Skin of body (tissue), 2 donors: Measurements from ENCODE around the gene SERPINE2. TPM values are rescaled to one million over a fixed set of nuclear protein-coding genes. Genes with fewer than 3 reads are reported as not detected.
"Not testable (repeated sequence)": the region's sequence is repeated elsewhere in the genome, so short reads cannot be mapped to it uniquely, and the experiment has no call there.

Experiments used
- DNase-seq: peaks from one replicate; lab custom pipeline; 2025; lab: John Stamatoyannopoulos, UW
- total RNA-seq: library from RNA; depleted of rRNA; stranded (reverse); fragments of >200 nt; gene quantifications from one replicate; pipeline ENCODE4 v1.2.3, GENCODE V29; 2014

The SERPINE2 gene
- total RNA-seq, 1 donor from 2014 or later: 32.9 TPM

DNA sequence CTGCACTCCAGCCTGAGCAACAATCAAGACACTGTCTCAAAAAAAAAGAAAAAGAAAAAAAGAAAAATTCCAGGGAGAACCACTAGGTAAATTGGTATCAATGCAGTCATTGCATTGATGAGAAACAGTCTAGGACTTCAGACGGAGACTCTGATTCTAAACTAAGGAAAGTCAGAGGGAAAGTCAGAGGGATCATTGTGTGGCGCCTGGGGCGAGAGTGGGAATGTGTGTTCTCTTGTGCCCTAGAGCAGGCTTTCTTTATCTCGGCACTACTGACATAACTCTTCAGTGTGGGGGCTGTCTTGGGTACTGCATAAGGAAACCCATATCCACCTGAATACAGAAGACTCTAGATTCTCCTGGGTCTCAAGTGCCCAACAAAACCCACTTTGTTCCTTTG is 24.8 kb downstream of the SERPINE2 start:
- no peak for DNase-seq

DNA sequence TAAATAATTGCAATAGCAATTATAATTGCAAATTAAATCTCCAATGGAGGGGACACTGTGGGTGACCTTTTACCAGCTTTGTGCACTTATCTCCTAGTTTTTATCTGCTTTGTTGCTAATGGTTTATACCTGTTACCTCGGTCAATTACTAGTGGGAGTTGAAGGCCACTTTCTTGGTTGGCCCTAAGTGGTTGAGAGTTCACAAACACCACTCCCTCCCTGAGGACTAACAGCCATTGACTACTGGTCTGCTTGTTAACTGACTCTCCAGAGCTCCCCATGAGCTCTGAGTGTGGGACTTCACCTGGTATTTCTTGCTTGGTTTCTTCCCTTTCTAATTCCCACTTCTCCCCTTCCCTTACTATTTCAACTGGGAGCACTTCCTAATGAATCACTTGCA is 27.2 kb downstream of the SERPINE2 start:
- no peak for DNase-seq

DNA sequence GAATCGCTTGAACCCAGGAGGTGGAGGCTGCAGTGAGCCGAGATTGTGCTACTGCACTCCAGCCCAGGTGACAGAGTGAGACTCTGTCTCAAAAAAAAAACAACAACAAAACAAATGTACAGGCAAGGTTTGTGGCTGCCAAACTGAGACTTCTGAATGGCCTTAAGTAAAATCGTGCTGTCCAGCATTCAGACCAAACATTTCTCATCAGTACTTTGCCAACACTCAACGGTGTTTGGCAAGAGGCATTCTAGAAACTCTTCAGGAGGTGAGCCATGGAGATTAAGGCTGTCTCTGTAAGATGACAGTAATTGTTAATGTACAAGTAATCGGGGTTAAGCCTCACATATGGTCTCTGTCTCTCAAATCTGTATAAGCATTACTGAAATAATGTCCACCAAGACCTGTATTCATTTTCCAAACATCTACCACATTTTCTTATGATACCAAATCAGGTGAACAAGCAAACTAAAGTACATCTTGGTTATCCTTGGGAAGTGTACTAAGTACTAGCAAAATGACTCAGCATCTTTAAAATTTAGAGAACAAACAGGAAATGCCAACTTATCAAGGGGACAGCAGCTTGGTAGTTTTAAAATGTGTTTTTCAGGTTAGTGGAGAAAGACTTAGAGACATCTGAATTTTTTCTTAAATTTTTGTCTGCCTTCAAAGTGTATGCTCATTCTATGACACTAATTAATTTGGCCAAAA is 29.3 kb downstream of the SERPINE2 start:
- DNase-seq: no peak

DNA sequence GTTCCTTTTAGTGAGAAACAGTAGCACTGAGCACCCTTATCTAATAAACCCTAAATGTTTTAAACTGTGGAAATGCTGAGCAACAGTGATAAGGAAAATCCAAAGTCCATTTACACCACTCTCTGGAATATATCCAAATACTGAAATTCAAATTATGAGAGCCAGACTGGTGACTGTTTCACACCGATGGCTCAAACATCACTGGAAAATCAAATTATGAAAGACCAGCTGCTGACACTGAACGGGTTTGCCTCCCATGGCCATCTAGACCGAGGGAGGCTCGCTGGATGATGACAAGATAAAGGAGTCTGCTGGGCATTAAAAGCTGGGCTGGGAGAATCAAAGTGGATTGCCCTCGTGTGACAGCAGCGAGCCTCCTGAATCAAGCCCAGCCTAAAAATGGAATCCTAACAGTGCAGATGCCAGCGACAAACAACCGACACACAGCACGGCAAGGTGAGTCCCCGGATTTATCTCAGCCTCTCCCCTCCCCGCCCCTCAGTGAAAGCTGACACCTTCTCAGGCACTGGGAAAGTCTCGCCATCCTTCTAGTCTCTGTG is 30.3 kb downstream of the SERPINE2 start:
- DNase-seq: no peak

DNA sequence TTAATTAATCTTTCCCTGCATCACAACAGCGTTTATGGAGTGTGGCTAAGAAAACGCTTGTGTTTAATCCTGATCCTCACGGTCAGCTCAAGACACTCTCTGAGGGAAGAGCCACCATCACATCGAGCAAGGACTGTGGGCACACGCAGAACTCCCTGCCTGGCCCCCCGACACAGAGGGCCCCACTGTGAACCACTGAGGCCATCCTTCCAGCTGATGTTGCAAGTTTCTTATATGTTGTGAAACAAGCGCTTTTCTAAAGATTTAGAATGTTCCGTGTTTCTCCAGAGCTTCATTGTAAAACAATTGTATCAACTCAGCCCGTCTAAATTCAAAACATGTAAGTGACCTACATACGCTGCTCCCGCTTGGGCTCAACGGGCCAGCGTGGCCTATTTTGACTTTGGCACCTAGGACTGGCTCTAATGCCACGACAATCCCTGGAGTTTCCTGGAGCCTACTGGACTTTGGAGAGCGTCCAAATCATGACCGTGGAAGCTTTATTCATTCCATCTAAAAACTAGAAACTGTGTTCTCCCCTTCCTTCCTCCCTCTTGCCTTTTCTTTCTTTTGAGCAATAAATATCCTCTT is 34.9 kb downstream of the SERPINE2 start:
- no peak for DNase-seq

DNA sequence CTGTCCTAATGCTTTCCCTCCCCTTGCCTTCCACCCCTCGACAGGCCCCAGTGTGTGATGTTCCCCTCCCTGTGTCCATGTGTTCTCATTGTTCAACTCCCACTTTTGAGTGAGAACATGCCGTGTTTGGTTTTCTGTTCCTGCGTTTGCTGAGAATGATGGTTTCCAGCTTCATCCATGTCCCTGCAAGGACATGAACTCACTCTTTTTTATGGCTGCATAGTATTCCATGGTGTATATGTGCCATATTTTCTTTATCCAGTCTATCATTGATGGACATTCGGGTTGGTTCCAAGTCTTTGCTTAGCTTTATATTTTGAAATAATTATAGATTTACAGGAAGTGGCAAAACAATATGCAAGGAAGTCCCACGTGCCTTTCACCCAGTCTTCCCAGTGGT is 38.4 kb downstream of the SERPINE2 start:
- DNase-seq: not testable (repeated sequence)

DNA sequence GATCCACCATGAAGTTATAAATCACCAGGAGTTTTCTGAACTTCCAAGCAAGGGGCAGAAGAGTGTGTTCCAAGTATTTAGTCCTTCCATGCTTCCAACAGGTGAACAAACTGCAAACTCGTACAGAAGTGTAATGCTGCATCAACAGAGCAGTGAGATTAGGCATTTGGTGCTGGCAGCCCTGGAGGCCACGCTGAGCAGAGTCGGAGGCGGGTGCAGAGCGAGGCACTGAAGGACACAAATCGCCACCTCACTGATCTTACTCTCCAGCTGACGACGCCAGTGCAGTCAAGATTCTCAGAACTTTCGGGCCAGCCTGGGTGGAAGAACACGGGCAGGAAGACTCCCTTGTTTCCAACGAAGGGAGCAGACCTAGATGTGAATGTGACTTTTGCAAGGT is 39.2 kb downstream of the SERPINE2 start:
- no peak for DNase-seq

DNA sequence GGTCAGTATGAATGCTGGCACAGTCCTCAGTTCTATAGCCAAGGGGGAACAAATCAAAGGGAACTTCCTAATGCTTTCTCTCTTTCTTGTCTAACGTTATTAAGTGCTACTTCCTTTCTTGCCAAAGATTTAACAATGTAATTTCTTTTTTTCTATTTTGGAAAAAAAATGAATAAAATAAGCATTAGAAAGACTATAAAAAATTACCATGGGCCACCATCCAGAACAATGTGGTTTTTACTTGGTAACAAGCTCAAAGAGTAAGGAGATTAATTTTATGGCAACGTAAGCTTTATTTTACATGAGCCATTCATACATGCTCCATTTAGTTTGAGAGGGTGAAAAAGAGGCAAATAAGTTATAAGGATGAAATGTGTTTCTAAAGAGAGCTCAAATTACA is 40.1 kb downstream of the SERPINE2 start:
- no peak for DNase-seq

DNA sequence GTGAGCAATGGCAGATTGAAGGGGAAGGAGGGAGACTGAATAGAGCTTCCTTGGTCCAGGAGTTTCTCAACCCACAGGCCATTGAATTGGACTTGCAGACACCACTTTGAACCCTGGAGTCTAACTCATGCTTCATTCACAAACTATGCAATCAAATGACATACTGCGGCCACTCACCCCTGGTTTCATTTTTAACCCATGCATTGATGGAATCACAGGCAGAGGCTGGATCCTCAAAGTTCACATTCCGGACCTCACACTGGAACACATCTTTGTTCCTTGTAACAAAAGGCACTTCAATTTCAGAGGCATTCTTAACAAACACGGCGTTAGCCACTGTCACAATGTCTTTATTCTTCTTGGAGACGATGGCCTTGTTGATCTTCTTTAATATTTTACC is 41.1 kb downstream of the SERPINE2 start:
- DNase-seq: no peak

DNA sequence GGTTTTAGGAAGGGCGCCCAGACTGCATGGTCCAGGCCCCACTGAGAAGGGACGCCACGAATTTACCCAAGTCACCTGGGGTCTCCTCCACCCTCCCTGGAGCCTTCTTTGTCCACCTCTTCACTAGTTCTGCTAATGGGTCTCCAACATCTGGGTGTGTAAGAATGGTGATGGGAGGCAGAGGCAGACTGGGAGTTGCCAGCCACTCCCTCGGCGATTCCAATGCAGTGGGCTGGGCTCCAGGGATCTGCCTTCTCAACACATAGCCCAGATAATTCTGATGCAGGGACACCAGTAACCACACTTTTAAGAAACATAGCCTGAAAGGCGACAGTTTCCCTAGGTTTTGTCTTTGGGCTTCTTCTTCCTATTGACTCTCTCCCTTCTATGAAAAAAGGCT is 42.7 kb downstream of the SERPINE2 start:
- DNase-seq: no peak

DNA sequence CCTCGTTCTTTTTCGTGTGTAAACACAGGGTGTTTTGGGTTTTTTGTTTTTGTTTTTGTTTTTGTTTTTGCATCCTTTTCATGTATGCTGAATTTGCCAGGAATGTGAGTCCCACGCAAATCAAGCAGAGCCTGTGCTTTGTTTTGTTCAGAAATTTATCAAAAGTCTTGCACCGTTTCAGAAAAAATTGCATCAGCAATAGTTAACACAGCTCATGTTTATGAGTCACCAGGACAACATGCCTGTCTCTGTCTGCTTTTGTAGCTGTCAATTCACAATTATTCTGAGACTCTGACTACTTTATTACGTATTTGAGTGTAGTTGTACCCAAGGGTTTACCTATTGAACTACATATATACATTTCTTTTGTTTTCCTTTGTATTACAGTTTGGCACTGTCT is 43.5 kb downstream of the SERPINE2 start:
- DNase-seq: no peak

DNA sequence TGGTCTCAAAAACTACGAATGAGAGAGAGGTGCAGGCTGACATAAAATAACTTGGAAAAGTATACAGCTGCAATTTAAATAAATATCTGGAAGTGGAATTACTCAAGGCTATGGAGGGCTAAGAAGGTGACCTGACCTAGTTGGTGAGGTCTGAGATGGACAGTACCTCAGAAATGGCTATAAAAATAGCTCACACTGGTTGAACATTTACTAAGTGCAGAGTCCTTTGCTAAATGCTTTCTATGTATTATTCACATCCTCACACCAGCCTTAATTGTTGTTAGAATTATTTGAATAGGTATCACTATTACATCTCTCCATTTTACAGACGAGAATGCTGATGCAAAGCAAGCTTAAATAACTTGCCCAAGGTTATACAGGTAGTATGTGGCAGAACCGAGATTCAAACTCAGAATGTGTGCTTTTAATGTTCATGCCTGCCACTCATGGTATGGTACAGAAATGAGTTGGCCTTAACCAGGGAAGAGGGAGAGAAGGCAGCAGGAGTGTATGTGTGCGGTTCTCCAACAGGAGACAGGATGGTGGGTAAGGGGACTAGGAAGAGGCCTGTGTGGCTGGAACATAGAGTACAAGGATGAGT is 44.4 kb downstream of the SERPINE2 start:
- DNase-seq: no peak

DNA sequence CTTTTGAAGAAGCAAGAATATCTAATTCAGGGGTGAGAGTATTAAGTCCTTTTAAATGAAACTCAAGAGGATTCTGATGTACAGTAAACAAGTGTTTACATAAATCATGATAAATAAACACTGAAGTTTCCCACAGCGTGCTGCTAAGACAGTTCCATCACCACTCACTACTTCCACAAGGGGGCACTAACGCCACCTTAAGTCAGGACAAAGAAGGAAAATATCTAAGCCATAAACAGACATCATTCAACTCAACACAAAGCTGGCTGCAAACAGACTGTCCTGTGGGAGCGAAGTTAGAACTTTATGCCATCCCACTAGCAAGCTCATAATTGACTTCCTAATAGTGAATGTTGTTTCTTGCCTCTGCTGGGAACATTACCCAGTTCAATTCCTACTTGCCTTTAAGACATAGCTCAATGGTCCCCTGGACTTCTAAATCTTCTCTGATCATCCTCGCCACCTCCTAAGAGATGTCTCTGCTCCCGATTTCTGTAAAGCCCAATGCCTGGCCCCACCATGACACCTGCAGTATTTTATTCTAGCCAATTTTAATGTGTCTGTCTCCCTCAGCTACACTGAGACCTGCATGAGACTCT is 45.4 kb downstream of the SERPINE2 start:
- peak; percentile 93 for DNase-seq

DNA sequence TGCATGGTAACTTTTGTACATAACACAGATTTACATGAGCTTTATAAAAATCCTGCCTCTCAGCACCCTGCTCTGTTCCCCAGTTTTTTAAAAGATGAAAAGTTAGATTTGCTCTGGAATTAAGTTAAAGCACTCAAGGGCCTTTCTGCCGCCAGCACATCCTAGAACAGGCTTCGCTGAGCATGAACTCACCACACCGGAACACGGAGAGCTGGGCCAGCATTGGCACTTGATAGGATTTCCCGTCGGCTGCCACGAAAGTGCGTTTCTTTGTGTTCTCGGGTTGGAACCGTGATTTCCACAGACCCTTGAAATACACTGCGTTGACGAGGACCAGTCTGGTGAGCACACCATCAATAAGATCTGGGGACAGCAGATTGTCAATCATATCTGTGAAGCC is 47.5 kb downstream of the SERPINE2 start:
- no peak for DNase-seq

DNA sequence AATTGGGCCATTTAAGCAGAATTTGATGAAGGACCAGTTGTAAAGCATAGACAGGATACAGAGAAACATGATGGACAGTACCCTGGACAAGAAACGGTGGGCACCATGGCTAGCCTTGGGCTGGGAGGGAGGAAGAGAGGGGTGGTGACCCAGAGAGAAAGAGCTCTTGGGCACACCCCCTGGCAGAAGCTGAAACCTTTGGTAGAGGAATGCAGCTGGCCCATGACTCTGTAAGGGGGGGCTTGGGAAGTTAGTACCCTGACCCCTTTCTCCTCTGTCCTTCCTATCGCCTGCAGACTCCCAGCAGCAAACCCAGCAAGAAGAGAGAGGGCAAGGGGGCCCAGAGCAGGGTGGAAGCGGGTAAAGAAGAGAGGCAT is 49.2 kb downstream of the SERPINE2 start:
- no peak for DNase-seq

DNA sequence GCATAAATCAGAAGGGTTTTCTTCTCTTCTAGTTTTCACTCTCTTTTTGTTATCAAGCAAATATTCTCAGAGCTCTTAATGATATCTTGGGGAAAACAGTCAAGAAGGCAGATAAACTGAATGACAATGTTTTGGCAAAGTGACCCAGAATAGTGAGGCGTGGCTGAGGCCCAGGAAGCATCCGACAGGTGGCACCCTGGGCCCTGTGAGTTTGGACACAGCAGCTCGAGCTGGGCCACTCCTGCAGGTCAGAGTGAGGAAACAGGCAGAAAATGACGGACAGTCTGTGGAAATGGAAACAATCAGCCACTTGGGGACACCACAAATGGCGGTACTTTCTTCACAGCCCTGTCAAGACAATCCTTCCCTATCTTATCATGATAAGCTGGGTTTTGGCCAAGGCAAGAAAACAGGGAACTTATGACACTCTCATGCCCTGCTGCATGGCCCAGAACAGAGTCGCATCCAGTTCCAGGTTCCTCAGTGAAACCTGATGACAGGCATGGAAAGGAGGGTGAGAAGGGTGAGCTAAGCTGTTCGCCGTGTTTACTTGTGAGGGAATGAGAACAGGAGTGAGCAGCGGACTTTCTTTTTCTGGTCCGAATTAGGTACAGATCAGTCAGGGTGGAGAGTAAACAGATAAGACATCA is 49.8 kb downstream of the SERPINE2 start:
- no peak for DNase-seq

DNA sequence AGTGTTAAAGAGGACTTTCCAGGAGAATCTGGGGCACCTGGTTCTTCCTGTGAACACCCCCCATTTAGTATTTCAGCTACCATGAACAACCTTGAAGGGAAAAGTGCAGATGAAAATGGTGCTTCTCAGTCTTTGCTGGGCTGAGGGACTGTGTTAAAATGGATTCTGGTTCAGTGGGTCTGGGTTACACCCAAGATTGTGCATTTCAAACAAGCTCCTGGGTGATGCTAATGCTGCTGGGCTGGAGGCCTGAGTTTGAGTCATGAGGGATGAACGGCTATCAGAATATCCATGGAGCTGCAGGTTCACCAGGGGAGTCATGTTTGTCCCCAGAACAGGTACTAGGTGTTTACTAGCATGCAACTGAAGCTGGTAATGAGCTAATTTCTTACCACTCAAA is 57.8 kb downstream of the SERPINE2 start:
- DNase-seq: no peak

DNA sequence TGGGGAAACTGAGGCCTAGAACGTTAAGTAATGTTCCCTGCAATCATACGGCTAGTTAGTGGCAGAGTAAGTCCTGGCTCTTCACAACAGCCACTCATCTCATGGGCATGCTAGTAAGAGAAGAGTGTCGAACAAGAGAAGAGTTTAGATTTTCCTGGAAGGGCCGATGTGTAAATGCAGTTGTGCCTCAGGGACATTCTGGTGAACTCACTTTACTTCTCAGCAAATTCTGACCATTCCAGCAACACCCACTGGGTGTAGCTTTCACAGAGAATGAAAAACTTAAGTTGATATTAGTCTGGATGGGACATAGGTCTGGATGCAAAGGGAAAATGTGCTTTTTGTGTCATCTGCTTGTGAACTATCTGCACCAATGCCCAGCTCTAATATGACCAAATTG is 58.3 kb downstream of the SERPINE2 start:
- DNase-seq: no peak

DNA sequence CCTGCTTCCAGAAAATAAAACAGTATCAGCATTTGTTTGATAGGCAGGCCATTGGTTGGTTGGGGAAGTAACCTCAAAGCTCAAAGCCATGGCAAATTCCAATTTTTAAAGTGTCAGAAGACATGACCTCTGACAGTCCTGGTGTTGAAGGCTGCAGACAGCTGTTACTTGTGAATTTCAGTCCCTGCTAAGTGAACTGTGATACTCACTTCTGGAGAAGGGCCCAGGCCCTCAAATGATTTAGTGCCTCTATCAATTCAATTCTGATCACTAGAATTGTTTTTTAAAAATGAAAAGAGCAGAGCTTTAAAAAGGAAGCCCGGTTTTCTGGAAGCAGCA is 58.7 kb downstream of the SERPINE2 start:
- DNase-seq: no peak

DNA sequence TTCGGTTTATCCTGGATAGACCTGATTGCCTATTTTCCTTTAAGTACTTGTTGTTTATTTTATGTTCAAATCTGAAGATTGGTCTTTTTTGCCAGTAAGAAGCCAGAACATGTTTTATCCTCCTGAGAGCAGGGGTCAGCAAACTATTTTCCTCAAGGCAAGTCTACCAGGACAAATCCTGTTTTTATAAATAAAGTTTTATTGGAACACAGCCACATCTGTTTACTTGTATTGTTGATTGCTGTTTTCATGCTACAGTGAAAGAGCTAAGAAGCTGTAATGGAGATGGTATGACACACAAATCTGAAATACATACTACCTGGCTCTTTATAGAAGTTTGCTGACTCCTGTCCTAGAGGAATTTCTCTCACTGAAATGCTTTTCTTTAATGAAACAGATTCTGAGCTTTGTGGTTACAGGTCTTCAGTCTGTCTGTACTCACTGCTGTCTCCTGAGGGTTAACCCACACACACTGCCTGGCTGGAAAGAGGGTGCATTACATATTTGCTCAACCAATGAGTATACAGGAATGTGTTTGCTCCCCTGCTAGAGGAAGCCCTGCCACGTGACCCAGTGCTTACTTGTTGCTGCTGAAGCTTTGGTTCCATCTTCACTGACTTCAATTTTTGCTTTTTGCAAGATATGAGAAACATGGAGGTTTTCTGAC is 59.2 kb downstream of the SERPINE2 start:
- no peak for DNase-seq

DNA sequence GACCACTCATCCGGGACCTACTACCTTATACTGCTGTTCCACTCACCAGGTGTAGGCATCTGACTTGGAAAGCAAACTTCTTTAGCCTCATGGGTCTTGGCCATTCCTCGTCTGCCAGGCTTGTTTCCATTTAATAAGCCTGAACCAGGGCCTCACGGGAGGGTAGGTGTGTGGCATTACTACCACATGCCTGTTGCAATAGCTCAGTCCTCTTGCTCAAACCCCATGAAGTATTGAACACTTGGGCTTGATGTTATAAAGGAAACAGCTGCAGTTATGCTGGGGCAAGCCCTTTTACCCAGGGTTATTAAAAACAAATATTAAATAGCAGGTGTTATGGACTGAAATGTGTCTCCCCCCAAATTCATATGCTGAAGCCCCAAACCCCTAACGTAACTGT is 60.6 kb downstream of the SERPINE2 start:
- no peak for DNase-seq
